ENCODE data around the gene SLC23A1.
A peak's percentile ranks its signal among the peaks of the same experiment; 100 is the strongest.

- peak in 11 of 12 donors; percentile 23 to 56 (median 39) for TF ChIP-seq CTCF (IDR thresholded peaks at IDR 0.05)
- TF ChIP-seq POLR2A (IDR thresholded peaks at IDR 0.05), result no peak
Observed at GRCh38 chr5:139392678-139393496, 9.8 kb upstream of the SLC23A1 start.
